GM12875 (cell line): ENCODE measurements around the gene AK2.

ENCODE experiments used
- H3K4me3 ChIP-seq: one replicate; pipeline ENCODE4 v1.5.1; 2011; ENCODE audit warnings: low read depth, low read length, control low read depth
- CTCF ChIP-seq: IDR thresholded peaks from 2 replicates; pipeline ENCODE4 v1.5.1; 2011; ENCODE audit warnings: low read depth, mild to moderate bottlenecking, control low read depth, inconsistent platforms, low read length, moderate library complexity, borderline replicate concordance; ENCODE audit not compliant: insufficient read depth

Gene AK2

GRCh38 chr1:33021567-33022431 lies 14.9 kb downstream of the AK2 start:
- H3K4me3 ChIP-seq = no peak overlapping the region
- TF ChIP-seq CTCF = no peak

GRCh38 chr1:33018112-33018511 lies 18.6 kb downstream of the AK2 start:
- H3K4me3 ChIP-seq = no peak overlapping the region
- no peak for TF ChIP-seq CTCF

GRCh38 chr1:33017175-33017574 lies 19.5 kb downstream of the AK2 start:
- no peak for TF ChIP-seq CTCF
- no peak overlapping the region for H3K4me3 ChIP-seq

- TF ChIP-seq CTCF = no peak
- no peak overlapping the region for H3K4me3 ChIP-seq
Observed at GRCh38 chr1:33015216-33015615, 21.5 kb downstream of the AK2 start.

GRCh38 chr1:33014464-33015163 lies 22.1 kb downstream of the AK2 start:
- TF ChIP-seq CTCF = no peak
- H3K4me3 ChIP-seq = no peak overlapping the region

GRCh38 chr1:33013791-33014190 lies 22.9 kb downstream of the AK2 start:
- H3K4me3 ChIP-seq = no peak overlapping the region
- no peak for TF ChIP-seq CTCF

GRCh38 chr1:33012165-33012564 lies 24.5 kb downstream of the AK2 start:
- no peak overlapping the region for H3K4me3 ChIP-seq
- no peak for TF ChIP-seq CTCF
